Kidney (tissue), 14 donors: ENCODE results near the gene MLH3. TPM values are rescaled to one million over a fixed set of nuclear protein-coding genes. Genes with fewer than 3 reads are reported as not detected.

Source experiments
- DNase-seq, 5 donors: peaks; one replicate each; pipeline ENCODE4 v3.0.0-alpha.2; 2013 to 2020
- FAIRE-seq: peaks from 2 replicates; lab custom pipeline; 2012; peaks lifted over from hg19 to GRCh38; lab: Jason Lieb, UNC
- H3K27ac ChIP-seq, 2 donors: one replicate each; pipeline ENCODE4 v1.7.0; 2013; ENCODE audit warnings: low read depth in 2 of 2, low read length in 2 of 2, inconsistent platforms in 1 of 2
- H3K27me3 ChIP-seq: one replicate; pipeline ENCODE4 v1.7.1; 2013; ENCODE audit warnings: low read length, inconsistent platforms; ENCODE audit not compliant: control insufficient read depth, insufficient read depth
- H3K36me3 ChIP-seq, 3 donors: one replicate each; pipeline versions ENCODE4 v1.7.0 to v1.7.1; 2013; ENCODE audit warnings: low read length in 3 of 3, control low read depth in 1 of 3, inconsistent platforms in 1 of 3; ENCODE audit not compliant: insufficient read depth in 3 of 3, control insufficient read depth in 2 of 3
- H3K4me1 ChIP-seq, 3 donors: one replicate each; pipeline versions ENCODE4 v1.7.0 to v1.7.1; 2013; ENCODE audit warnings: low read length in 3 of 3, inconsistent platforms in 1 of 3, low read depth in 1 of 3; ENCODE audit not compliant: control insufficient read depth in 2 of 3, insufficient read depth in 2 of 3
- H3K4me3 ChIP-seq, 3 donors: one replicate each; pipeline versions ENCODE4 v1.7.0 to v1.8.1; 2013; ENCODE audit warnings: low read length in 3 of 3, control low read depth in 1 of 3, inconsistent platforms in 1 of 3
- H3K9ac ChIP-seq, 3 donors: one replicate each; pipeline versions ENCODE4 v1.7.0 to v1.7.1; 2013; ENCODE audit warnings: low read length in 3 of 3, control low read depth in 1 of 3, inconsistent platforms in 1 of 3
- H3K9me3 ChIP-seq, 3 donors: one replicate each; pipeline versions ENCODE4 v1.7.0 to v1.7.1; 2013; ENCODE audit warnings: low read length in 3 of 3, control low read depth in 1 of 3, inconsistent platforms in 1 of 3; ENCODE audit not compliant: control insufficient read depth in 2 of 3, insufficient read depth in 1 of 3
- intact Hi-C: fragments of 100-400 bp; cut with DNase I; formaldehyde crosslinking; loops from one replicate; pipeline ENCODE4 v1.11.1; 2022
- polyA plus RNA-seq: library from polyadenylated mRNA; stranded (reverse); fragments of 350-450 nt; fragmentation: Illumina TruSeq; extraction: RNeasy Lipid Tissue Mini Kit (QIAGEN cat#74804); gene quantifications from one replicate; pipeline ENCODE4 v1.2.3, GENCODE V29; 2014; ENCODE audit warnings: low read depth, low replicate concordance; ENCODE audit not compliant: insufficient read depth
- total RNA-seq: library from RNA; stranded (reverse); fragmentation: NEBNext Ultra II Directional; extraction: Animal tissue kit (Norgen Biotek cat#: 25700); gene quantifications from one replicate; pipeline ENCODE4 v1.2.1, GENCODE V29; 2021
- TF ChIP-seq, protein P1 (sequence below): IDR thresholded peaks from 3 replicates; pipeline ENCODE4 v1.5.1; 2012; ENCODE audit warnings: mild to moderate bottlenecking, moderate library complexity, borderline replicate concordance; ENCODE audit not compliant: insufficient read depth; ENCODE audit errors: extremely low read depth
- donor health status: control.
- donor health status: control.
- donor health status: control.
- donor health status: control.
- donor health status: control.
- donor health status: DM: yes; HTN: yes; CAD: no.
- donor health status: Normal renal cell carcinoma (clear cell type).

The MLH3 gene
- total and polyA plus RNA-seq, 2 donors from 2014 or later = 21.7 to 31.2 TPM

DNA sequence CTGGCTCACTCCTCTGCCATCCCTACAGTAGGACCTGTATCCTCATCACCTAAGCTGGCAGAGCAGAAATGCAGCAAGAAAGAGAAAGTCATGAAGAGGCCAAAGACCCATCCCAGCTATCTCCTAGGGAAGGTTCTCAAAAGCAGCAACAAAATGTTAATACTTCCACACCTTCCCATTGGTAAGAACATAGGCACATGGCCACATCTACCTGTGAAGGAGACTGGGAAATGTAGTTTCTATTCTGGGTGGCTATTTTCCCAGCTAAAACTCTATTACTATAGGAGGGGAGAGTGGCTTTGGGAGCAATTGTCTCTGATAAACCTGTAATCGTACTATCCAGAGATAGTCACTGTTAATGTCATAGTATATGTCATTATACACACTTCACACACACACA lies 62.3 kb downstream of the MLH3 start:
- H3K9ac ChIP-seq = no peak overlapping the region
- no peaks in the 10 kb centered on the region for H3K36me3 ChIP-seq
- TF ChIP-seq, protein P1, sequence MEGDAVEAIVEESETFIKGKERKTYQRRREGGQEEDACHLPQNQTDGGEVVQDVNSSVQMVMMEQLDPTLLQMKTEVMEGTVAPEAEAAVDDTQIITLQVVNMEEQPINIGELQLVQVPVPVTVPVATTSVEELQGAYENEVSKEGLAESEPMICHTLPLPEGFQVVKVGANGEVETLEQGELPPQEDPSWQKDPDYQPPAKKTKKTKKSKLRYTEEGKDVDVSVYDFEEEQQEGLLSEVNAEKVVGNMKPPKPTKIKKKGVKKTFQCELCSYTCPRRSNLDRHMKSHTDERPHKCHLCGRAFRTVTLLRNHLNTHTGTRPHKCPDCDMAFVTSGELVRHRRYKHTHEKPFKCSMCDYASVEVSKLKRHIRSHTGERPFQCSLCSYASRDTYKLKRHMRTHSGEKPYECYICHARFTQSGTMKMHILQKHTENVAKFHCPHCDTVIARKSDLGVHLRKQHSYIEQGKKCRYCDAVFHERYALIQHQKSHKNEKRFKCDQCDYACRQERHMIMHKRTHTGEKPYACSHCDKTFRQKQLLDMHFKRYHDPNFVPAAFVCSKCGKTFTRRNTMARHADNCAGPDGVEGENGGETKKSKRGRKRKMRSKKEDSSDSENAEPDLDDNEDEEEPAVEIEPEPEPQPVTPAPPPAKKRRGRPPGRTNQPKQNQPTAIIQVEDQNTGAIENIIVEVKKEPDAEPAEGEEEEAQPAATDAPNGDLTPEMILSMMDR = no peak
- DNase-seq (no peak), FAIRE-seq (no peak)
- H3K9me3 ChIP-seq = no peaks in the 10 kb centered on the region
- no peak overlapping the region for H3K27ac ChIP-seq
- intact Hi-C loops = no loop called here
- H3K27me3 ChIP-seq = no peaks in the 10 kb centered on the region
- H3K4me3 ChIP-seq = no peak overlapping the region
- no peaks in the 10 kb centered on the region for H3K4me1 ChIP-seq

DNA sequence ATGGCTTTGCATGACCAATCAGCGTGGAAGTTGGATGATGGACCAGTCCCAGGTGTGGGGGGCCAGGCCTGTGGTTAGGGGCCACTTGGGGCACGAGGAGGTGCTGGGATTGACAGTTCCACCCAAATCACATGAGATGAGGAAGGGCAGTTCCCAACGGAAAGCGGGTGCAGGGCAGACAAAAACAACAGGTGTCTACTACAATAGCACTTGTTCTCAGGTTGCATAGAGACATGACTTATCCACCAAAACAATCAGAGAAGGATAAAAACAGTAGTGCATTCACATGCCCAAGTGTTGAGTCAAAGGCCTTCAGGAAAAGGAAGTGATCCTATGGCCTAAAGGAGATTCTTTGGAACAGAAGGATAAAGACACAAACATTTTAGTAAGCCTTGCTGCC lies 63.1 kb downstream of the MLH3 start:
- Histone ChIP-seq H3K27me3 (no peaks in the 10 kb centered on the region), H3K36me3 (no peaks in the 10 kb centered on the region), H3K9me3 (no peaks in the 10 kb centered on the region), H3K4me3 (no peak overlapping the region), H3K9ac (no peak overlapping the region), H3K27ac (no peak overlapping the region), H3K4me1 (no peaks in the 10 kb centered on the region)
- FAIRE-seq (no peak), DNase-seq (no peak)
- TF ChIP-seq, protein P1 = no peak
- intact Hi-C loops = no loop called here

DNA sequence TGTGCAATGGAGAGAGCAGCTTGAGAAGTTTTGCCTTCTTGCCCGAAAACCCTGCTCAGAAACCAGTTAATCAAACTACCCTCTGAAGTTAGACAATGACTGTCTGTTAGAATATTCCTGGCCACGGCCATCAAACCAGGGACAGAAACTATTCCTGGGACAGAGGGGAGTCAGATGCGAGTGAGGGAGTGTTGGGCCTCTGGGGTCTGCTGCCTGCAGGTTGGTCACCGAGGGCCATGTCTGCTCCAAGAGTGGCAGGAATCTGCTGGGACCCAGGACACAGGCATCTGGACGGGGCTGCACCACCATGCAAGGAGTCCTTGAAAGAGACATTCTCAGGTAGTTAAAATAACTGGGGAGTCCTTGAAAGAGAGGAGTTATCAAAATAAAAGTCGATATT lies 65.5 kb downstream of the MLH3 start:
- no peak for FAIRE-seq
- H3K9ac ChIP-seq = no peak overlapping the region
- H3K27ac ChIP-seq = no peak overlapping the region
- intact Hi-C loops = no loop called here
- H3K4me3 ChIP-seq = no peak overlapping the region
- DNase-seq = no peak
- H3K9me3 ChIP-seq = no peaks in the 10 kb centered on the region
- peaks cover 0 to 4% (median 0%) of the 10 kb centered on the region in 3 donors for H3K4me1 ChIP-seq
- H3K36me3 ChIP-seq = no peaks in the 10 kb centered on the region
- no peaks in the 10 kb centered on the region for H3K27me3 ChIP-seq
- TF ChIP-seq, protein P1 = no peak

- intact Hi-C loops = no loop called here
- DNase-seq (no peak), FAIRE-seq (no peak)
- Histone ChIP-seq H3K4me3 (no peak overlapping the region), H3K27me3 (no peaks in the 10 kb centered on the region), H3K4me1 (peaks cover 0 to 4% (median 0%) of the 10 kb centered on the region in 3 donors), H3K27ac (no peak overlapping the region), H3K9ac (no peak overlapping the region), H3K36me3 (no peaks in the 10 kb centered on the region), H3K9me3 (no peaks in the 10 kb centered on the region)
- TF ChIP-seq, protein P1 = no peak
Measured at GRCh38 chr14:74985028-74985310, 66.3 kb downstream of the MLH3 start.
